Measurements from ENCODE around the gene RNF213.

The RNF213 gene

DNA sequence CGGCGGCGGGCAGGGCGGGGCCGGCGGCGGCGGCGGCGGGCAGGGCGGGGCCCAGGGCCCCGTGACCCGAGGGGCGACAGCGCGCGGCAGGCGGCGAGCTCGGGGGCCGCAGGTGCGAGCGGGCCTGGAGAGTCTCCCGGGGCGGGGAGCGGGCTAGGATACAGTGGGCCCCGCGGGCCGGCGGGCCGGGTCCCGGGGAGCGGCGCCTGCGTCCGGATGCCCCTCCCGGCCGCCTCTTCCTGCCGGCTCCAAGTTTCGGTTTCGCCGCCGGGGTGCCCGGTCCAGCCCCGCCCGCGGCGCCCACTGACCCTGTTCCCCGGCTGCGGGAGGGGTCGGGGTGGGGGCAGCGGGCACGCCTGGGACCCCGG lies at the start of gene RNF213:
RNF213 (plus strand) TSS at position 62 of the 368 bp plus-strand sequence. CDS start 2,830 bp downstream, outside the sequence.
- peak; percentile 55 for DNase-seq

- no peak for DNase-seq
These were observed 48.5 kb upstream of the RNF213 start for GRCh38 chr17:80212109-80212508.

GRCh38 chr17:80212511-80212910 lies 48.1 kb upstream of the RNF213 start:
- DNase-seq: no peak

DNA sequence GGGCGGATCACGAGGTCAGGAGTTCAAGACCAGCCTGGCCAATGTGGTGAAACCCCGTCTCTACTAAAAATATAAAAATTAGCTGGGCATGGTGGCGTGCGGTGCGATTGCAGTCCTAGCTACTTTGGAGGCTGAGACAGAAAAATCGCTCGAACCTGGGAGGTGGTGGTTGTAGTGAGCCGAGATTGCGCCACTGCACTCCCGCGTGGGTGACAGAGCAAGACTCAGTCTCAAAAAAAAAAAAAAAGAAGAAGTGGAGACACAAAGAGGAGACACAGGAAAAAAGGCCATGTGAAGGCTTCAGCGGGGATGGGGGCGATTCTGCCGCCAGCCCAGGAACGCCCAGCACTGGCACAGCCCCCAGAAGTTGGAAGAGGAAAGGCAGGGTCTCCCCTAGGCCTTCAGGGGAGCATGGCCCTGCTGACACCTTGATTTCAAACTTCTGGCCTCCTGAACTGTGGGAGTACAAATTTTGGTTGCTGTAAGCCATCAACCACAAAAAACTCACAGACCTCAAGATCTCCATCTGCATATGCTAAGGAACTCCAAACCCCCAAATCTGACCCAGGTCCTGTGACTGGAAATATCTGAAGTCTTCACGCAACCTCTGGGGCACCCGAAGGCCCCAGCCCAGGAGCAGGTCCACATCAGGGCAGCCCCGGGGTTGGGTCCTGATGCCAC lies 47.5 kb upstream of the RNF213 start:
- no peak for DNase-seq

GRCh38 chr17:80213643-80213975 lies 47.0 kb upstream of the RNF213 start:
- no peak for DNase-seq

- DNase-seq: no peak
These were observed 46.4 kb upstream of the RNF213 start for GRCh38 chr17:80214012-80214877.

DNA sequence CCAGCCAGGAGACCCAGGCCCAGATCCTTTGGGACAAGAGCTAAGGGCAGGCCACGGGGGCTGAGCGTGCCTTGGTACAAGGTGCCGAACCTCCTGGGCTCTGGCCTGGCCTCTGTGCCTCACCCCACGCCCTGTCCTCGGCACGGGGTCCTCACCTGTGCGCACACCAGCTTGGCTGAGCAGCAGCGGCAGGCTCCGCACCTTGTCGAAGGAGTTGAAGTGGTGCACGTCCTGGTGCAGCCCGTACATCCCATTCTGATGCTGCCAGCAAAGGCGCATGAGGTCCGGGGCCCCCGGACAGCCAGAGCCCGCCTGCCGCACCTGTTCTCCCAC lies 45.8 kb upstream of the RNF213 start:
- no peak for DNase-seq

DNA sequence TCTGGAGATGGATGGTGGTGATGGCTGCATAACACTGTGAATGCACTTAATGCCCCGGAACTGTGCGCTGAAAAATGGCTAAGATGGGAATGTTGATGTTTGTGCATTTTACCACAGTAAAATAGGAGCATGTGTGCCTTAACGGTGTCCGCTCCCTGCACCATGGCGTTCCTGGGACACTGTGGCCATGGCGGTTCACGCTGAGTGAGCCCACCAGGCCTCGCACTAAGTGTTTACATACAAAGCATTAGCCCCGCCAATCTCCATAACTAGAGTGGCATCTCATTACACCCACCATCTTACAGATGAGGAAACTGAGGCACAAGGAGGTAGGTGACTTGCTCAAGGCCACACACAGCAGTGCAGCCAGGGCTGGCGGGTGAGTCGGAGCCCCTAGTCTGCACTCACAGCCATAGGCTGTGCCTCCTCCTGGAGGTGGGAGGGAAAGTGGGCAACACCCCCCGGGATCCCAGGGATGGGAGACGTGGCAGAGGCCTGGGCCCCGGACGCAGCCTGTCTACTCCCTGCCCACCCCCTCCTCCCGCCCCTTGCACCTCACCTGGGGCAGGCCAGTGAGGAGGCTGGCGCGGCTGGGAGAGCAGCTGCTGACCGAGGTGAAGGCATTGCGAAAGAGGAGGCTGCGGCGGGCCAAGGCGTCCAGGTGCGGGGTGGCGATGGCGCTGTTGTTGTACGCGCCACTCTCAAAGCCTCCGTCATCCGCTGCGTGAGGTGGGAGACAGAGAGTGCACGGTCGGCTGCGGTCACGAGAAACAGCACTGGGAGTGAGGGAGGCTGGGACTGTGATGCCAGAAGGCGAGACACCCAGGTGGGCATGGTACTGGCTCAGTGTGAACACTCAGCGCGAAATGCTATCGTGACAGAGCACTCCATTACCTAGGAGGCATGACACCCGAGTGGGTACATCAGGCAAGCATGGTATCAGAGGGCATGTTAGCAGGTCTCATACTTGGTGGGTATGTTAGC lies 43.9 kb upstream of the RNF213 start:
- no peak for DNase-seq

- DNase-seq: no peak
These were observed 42.8 kb upstream of the RNF213 start for GRCh38 chr17:80217703-80218362.

DNA sequence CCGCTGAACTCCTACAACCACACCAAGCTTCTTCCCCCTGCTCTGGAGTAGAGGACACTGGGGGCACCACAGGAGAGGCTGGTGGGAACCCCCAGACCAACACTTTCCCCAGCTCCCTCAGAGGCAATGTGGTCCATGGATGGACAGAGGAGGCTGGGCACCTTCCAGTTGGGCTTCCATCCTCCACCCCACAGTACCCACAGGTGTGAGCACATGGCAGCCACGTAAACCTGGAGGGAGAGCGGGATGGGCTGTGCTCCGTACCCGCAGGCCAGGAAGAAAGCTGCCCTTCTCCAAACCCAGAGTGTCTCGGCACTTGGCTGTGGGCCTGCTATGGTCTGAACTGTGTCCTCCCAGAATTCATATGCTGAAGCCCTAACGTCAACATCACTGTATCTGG lies 42.3 kb upstream of the RNF213 start:
- DNase-seq: no peak

- peak; percentile 92 for DNase-seq
These were observed 41.5 kb upstream of the RNF213 start for GRCh38 chr17:80219013-80219762.

DNA sequence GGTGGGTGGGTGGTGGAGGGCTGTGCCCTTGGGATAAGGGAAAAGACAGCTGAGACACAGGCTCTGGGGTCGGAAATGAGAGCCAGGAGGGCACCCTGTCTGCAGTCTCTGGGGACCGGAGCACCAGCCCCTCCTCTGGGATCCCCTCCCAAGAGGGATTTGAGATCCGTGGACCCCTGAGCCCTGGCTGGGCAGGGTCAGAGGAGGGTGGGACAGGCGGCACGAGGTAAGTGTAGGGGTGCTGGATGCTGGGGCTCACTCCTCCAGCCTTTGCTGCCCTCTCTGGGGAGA lies 40.9 kb upstream of the RNF213 start:
- no peak for DNase-seq

GRCh38 chr17:80220054-80220735 lies 40.5 kb upstream of the RNF213 start, which contains the start of the genes SGSH and SLC26A11:
SGSH (minus strand) TSS chr17:80220333; CDS start chr17:80220313, 20 bp downstream.
SLC26A11 (plus strand) TSS chr17:80220427; CDS start chr17:80221561, 1,134 bp downstream.
- peak; percentile 67 for DNase-seq

DNA sequence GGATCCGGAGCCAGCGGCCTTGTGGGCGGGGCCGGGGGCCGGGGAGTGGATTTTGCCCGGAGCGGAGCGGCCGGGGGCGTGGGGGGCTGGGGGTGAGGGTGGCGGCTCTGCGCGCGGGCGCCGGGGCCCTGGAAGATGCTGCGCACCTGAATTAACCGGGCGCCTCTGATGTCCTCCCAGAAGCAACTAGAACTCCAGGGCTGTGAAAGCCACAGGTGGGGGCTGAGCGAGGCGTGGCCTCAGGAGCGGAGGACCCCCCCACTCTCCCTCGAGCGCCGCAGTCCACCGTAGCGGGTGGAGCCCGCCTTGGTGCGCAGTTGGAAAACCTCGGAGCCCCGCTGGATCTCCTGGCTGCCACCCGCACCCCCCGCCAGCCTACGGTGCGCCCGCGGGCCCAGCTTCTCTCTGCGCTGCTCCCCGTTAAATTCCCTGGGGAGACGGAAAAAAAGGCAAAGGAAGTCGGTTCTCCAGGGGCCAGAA lies 39.9 kb upstream of the RNF213 start:
- DNase-seq: peak; percentile 22

GRCh38 chr17:80221351-80222105 lies 39.1 kb upstream of the RNF213 start:
- DNase-seq: no peak

DNA sequence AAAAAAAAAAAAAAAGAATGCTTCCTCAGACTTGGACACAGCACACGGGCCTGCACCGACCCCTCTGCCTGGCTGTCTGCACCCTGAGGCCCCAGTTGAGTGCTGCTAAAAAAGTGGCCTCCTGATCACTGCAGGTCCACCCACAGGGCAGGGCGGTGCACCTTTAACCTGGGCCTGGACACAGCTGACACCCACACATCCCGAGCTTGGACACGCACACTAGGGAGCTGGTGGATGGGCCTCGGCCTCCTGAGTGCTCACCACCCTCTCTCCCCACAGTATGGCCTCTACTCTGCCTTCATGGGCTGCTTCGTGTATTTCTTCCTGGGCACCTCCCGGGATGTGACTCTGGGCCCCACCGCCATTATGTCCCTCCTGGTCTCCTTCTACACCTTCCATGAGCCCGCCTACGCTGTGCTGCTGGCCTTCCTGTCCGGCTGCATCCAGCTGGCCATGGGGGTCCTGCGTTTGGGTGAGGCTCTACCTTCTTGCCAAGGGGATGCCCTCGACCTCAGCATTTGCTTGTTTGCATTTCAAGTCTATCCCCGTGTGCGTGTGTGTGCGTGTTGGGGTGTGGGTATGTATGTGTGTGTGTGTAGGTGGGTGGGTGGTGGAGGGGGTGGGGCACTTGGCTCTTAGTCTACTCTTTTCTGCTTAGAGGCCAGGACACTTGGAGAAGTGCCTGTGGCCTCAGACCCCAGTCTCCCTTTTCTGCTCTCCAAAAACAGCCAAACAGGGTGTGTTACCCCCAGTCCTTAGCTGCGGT lies 38.1 kb upstream of the RNF213 start:
- DNase-seq: no peak

DNA sequence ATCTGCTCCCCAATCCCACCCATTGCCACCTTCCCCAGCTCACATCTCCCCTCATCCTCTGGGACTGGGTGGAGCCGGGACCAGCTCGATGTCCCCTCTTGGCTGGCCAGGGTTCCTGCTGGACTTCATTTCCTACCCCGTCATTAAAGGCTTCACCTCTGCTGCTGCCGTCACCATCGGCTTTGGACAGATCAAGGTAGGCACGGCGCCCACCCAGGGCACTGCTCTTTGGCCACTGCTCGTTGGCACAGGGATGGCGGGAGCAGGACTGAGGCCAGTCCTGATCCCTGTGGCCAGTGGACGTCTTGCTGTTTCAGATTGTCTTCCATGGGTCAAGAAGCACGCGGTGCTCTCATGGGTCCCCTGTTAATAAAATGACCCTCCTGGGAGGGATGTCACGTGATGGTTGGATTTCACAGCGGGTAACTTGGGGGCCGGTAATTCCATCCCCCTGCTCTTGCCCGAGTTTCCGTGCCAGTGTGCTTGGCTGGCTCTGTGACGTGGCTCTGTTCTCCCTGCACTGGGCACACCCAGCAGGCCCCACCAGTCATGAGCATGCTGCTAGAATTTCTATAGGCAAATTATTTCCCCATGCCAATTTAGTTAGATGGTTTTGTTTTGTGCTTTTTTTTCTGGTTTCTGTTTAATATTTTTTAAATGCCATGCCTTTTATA lies 37.4 kb upstream of the RNF213 start:
- DNase-seq: no peak

GRCh38 chr17:80223838-80224497 lies 36.7 kb upstream of the RNF213 start:
- no peak for DNase-seq

GRCh38 chr17:80224683-80225082 lies 36.0 kb upstream of the RNF213 start:
- no peak for DNase-seq

All from stimulated activated CD4-positive, alpha-beta T cell treated with anti-CD3 and anti-CD28 coated beads, Interleukin-4, amount 100 ng/mL, for 1 hour (primary cell).